Smooth muscle cell (in vitro differentiated cells): ENCODE data around the gene HOXC9. TPM values are rescaled to one million over a fixed set of nuclear protein-coding genes. Genes with fewer than 3 reads are reported as not detected.

Experiments used
- DNase-seq: peaks from one replicate; lab custom pipeline; 2025; ENCODE audit not compliant: unreplicated experiment; lab: John Stamatoyannopoulos, UW
- H2AFZ ChIP-seq: fragments of 200-600 bp; sonication (generic); 2 replicates; pipeline ENCODE4 v1.6.0; 2016; ENCODE audit warnings: antibody characterized with exemption, low read depth, mild to moderate bottlenecking
- H3F3A ChIP-seq: fragments of 200-600 bp; sonication (generic); 2 replicates; pipeline ENCODE4 v1.6.0; 2017; ENCODE audit warnings: antibody characterized with exemption, low read depth
- H3K27ac ChIP-seq: fragments of 200-600 bp; sonication (generic); 2 replicates; pipeline ENCODE4 v1.5.1; 2016; ENCODE audit warnings: low read depth, mild to moderate bottlenecking
- H3K27me3 ChIP-seq: fragments of 200-600 bp; sonication (generic); 2 replicates; pipeline ENCODE4 v1.6.1; 2016; ENCODE audit warnings: low read depth, mild to moderate bottlenecking
- H3K36me3 ChIP-seq: fragments of 200-600 bp; sonication (generic); 2 replicates; pipeline ENCODE4 v1.5.1; 2016; ENCODE audit warnings: low read depth
- H3K4me1 ChIP-seq: fragments of 200-600 bp; sonication (generic); 2 replicates; pipeline ENCODE4 v1.5.1; 2016; ENCODE audit warnings: low read depth
- H3K4me2 ChIP-seq: fragments of 200-600 bp; sonication (generic); 2 replicates; pipeline ENCODE4 v1.6.0; 2016; ENCODE audit warnings: mild to moderate bottlenecking
- H3K4me3 ChIP-seq: fragments of 200-600 bp; sonication (generic); 2 replicates; pipeline ENCODE4 v1.5.1; 2016; ENCODE audit warnings: mild to moderate bottlenecking
- H3K79me2 ChIP-seq: fragments of 200-600 bp; sonication (generic); 2 replicates; pipeline ENCODE4 v1.6.0; 2016; ENCODE audit warnings: low read depth, mild to moderate bottlenecking
- H3K9ac ChIP-seq: fragments of 200-600 bp; sonication (generic); 2 replicates; pipeline ENCODE4 v1.6.0; 2016; ENCODE audit warnings: low read depth
- H3K9me3 ChIP-seq: fragments of 200-600 bp; sonication (generic); replicated peaks from 2 replicates; pipeline ENCODE4 v1.5.1; 2016; ENCODE audit warnings: low read depth
- H4K20me1 ChIP-seq: fragments of 200-600 bp; sonication (generic); 2 replicates; pipeline ENCODE4 v1.6.0; 2016; ENCODE audit warnings: low read depth
- WGBS: methylation state at CpG from one replicate; pipeline ENCODE4 v1.1.7; 2016; ENCODE audit warnings: low lambda C conversion rate; 5-methylcytosine and 5-hydroxymethylcytosine counted together
- polyA plus RNA-seq: library from polyadenylated mRNA; unstranded; fragments of >200 nt; fragmentation: Nextera tagmentation; extraction: Ambion mirVana; gene quantifications from 2 replicates; pipeline ENCODE4 v1.2.1, GENCODE V29; 2016
- total RNA-seq: library from RNA; depleted of rRNA; stranded (reverse); fragments of >200 nt; gene quantifications from 2 replicates; pipeline ENCODE4 v1.2.3, GENCODE V29; 2014
- TF ChIP-seq, protein P1 (sequence below): fragments of 200-600 bp; sonication (generic); IDR thresholded peaks from 2 replicates; pipeline ENCODE4 v1.5.1; 2017; ENCODE audit warnings: borderline replicate concordance, mild to moderate bottlenecking, antibody characterized with exemption; ENCODE audit not compliant: insufficient read depth, poor library complexity, severe bottlenecking

HOXC9 gene
- total and polyA plus RNA-seq, 2 experiments from 2014 or later, result 1.2 to 2.7 TPM

DNA sequence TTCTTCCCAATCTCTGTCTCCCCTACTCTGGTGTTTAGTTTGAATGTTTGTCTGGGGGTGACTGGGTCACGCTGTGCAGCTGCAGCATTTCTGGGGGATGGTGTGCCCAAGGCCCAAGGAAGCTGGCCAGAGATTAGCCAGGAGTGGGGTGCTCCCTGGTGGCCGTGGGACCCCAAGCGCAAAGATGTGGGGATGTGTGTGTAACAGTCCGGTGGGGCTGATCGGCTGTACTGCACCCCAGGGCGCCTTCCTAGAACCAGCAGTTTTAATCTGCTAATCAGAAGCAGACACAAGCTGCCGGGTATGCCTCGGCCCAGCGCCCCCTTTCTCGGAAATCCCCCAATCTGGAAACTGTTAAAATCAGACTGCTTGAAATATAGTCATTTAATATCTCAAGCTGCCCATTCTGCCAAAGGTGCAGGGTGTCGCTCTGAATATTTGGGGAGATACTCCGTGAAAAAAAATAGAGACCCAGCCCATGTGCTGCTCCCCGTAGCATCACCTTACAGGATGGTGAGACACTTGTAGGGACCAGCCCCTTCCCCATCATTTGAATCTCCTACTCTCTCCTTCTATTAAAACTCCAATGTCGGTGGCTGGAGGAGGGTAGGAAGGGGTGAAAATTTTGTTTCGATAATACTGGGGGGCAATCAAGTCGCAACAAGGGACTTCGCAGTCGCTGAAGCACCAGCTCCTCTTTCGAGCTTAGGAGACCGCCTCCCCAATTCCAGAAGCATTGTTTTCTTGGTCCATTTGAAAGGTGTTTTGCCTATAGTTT is 4.3 kb downstream of the HOXC9 start:
- Histone ChIP-seq H3K4me2 (no peak overlapping the region), H3F3A (no peaks in the 10 kb centered on the region), H3K79me2 (no peaks in the 10 kb centered on the region)

DNA sequence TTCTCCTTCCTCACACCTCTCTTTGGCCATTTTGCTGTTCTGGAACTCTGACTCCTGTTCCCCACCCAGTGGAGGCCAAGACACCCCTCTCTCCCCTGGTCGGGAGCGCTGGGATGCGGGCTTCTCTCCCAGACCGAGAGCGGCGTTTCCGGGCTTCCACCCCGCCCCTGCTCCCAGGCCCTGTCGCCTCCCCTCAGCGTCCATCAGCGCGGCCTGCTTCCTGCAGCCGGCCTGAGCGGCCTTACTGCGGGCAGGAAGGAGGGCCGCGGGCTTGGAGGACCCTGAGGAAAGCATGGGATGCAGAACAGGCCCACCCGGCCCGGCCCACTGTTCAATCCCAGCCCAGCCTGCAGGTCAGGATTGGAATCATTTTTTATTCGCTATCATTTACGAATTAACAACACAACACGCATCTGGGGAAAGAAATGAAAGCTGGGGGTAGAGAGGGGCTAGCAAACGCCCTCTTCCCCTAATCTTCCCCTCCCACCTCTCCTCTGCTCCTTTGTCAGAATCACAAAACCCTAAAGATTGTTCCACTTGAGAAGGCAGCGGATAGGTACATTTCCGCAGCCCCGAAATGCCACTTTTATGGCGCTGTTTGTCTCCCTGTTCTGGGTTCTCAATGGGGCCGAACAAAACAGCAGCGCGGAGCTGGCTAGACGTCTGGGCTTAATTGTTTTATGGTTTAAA is 5.0 kb downstream of the HOXC9 start:
- H3K4me3 ChIP-seq, result peak overlapping the region; percentile 46
- DNase-seq, result no peak
- H4K20me1 ChIP-seq, result no peaks in the 10 kb centered on the region
- 20% methylated on average over 30 of the region's 31 CpGs for WGBS
- H3K4me2 ChIP-seq, result peak overlapping the region; percentile 31
- H3K9ac ChIP-seq, result no peak overlapping the region
- no peaks in the 10 kb centered on the region for H3K36me3 ChIP-seq
- H3K27ac ChIP-seq, result no peak overlapping the region
- peaks cover 6% of the 10 kb centered on the region for H3K4me1 ChIP-seq
- no peak overlapping the region for H2AFZ ChIP-seq
- no peaks in the 10 kb centered on the region for H3F3A ChIP-seq
- H3K27me3 ChIP-seq, result peaks cover 98% of the 10 kb centered on the region
- no peaks in the 10 kb centered on the region for H3K9me3 ChIP-seq
- H3K79me2 ChIP-seq, result no peaks in the 10 kb centered on the region
- TF ChIP-seq, protein P1, sequence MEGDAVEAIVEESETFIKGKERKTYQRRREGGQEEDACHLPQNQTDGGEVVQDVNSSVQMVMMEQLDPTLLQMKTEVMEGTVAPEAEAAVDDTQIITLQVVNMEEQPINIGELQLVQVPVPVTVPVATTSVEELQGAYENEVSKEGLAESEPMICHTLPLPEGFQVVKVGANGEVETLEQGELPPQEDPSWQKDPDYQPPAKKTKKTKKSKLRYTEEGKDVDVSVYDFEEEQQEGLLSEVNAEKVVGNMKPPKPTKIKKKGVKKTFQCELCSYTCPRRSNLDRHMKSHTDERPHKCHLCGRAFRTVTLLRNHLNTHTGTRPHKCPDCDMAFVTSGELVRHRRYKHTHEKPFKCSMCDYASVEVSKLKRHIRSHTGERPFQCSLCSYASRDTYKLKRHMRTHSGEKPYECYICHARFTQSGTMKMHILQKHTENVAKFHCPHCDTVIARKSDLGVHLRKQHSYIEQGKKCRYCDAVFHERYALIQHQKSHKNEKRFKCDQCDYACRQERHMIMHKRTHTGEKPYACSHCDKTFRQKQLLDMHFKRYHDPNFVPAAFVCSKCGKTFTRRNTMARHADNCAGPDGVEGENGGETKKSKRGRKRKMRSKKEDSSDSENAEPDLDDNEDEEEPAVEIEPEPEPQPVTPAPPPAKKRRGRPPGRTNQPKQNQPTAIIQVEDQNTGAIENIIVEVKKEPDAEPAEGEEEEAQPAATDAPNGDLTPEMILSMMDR, result no peak

More for the DNA sequence above, 4.3 kb downstream of the HOXC9 start:
- H4K20me1 ChIP-seq, result no peaks in the 10 kb centered on the region
- 59% methylated on average over 20 of the region's 20 CpGs for WGBS
- TF ChIP-seq, protein P1, result no peak
- H3K27me3 ChIP-seq, result peaks cover 98% of the 10 kb centered on the region
- no peaks in the 10 kb centered on the region for H3K9me3 ChIP-seq
- H2AFZ ChIP-seq, result no peak overlapping the region
- H3K9ac ChIP-seq, result no peak overlapping the region
- H3K4me1 ChIP-seq, result peaks cover 7% of the 10 kb centered on the region
- no peak overlapping the region for H3K27ac ChIP-seq
- no peaks in the 10 kb centered on the region for H3K36me3 ChIP-seq
- no peak for DNase-seq
- H3K4me3 ChIP-seq, result no peak overlapping the region

DNA sequence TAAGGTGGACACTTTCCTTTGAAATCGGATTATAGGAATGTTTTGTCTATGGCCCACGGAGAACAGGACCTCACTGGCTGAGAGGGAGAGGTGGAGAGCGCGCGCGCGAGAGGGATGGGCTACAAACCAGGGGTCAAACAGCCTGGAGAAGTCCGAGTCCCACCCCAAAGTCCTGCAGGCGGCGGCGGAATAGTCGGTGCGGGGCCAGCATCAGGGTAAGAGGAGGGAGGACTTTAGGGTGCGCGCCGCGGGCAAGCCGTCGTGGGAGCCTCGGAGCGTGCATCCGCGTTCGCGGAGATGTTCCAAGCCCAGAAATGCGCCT is 5.5 kb downstream of the HOXC9 start:
- Histone ChIP-seq H3K4me3 (peak overlapping the region; percentile 46), H3K9ac (no peak overlapping the region), H2AFZ (no peak overlapping the region), H4K20me1 (no peaks in the 10 kb centered on the region), H3K4me1 (peaks cover under 1% of the 10 kb centered on the region), H3K9me3 (no peaks in the 10 kb centered on the region), H3K4me2 (peak overlapping the region; percentile 84), H3K36me3 (no peaks in the 10 kb centered on the region), H3F3A (no peaks in the 10 kb centered on the region), H3K27me3 (peaks cover 98% of the 10 kb centered on the region), H3K79me2 (no peaks in the 10 kb centered on the region), H3K27ac (no peak overlapping the region)
- DNase-seq, result no peak
- TF ChIP-seq, protein P1, result no peak
- 14% methylated on average over 26 of the region's 26 CpGs for WGBS
